Spleen (tissue), 7 donors: ENCODE data around the gene LDB1.

ENCODE experiments used
- POLR2A ChIP-seq, 3 donors: fragments of 450-650 bp; IDR thresholded peaks; one replicate each; pipeline ENCODE4 v1.5.1; 2017; ENCODE audit warnings: antibody characterized with exemption in 3 of 3, mild to moderate bottlenecking in 1 of 3
- POLR2AphosphoS5 ChIP-seq, 3 donors: sonication (generic); formaldehyde crosslinking; IDR thresholded peaks; one replicate each; pipeline ENCODE4 v1.5.1; 2017; ENCODE audit warnings: antibody characterized with exemption in 3 of 3
- TF ChIP-seq, protein P1 (sequence below), 11 experiments: fragments of 200-600 bp in 7 of 11; fragments of 450-650 bp in 4 of 11; sonication (generic) in 4 of 11; IDR thresholded peaks in 8 of 11; conservative IDR thresholded peaks in 3 of 11; 1 replicate in 7 of 11; 2 replicates in 4 of 11; pipeline versions ENCODE4 v1.4.0 to v1.8.0; 2016 to 2021; ENCODE audit warnings: antibody characterized with exemption in 11 of 11, inconsistent platforms in 4 of 11, mild to moderate bottlenecking in 1 of 11
- donor health status: DM: no; HTN: no; CAD: no; lungs with moderate emphysema.
- donor health status: DM: no; HTN: no; CAD: no.
- donor health status: DM: no; HTN: no; CAD: no.

DNA sequence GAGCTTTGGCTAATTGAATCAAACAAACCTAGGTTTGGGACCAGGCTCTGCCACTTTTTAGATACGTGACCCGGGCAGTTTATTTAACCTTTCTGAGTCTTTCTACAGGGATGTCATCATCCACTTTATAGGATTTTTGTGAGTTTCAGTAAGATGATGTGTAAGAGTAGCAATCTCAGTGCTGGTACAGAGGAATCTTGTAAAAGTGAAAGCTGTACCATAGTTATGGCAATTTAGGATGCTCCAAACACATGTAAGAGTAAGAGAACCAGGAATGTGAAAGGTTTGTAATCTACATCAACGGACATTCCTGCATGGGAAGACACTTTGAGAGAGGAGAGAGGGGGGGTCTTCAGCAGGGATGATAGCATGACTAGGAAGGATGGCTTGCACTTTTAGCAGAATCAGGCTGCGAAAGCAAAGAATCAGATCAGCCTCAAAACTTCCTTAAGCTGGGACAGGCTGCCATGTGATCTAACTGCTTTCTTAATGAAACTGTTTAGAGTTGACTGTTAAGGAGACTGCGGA is 33.0 kb upstream of the LDB1 start:
- TF ChIP-seq, protein P1, sequence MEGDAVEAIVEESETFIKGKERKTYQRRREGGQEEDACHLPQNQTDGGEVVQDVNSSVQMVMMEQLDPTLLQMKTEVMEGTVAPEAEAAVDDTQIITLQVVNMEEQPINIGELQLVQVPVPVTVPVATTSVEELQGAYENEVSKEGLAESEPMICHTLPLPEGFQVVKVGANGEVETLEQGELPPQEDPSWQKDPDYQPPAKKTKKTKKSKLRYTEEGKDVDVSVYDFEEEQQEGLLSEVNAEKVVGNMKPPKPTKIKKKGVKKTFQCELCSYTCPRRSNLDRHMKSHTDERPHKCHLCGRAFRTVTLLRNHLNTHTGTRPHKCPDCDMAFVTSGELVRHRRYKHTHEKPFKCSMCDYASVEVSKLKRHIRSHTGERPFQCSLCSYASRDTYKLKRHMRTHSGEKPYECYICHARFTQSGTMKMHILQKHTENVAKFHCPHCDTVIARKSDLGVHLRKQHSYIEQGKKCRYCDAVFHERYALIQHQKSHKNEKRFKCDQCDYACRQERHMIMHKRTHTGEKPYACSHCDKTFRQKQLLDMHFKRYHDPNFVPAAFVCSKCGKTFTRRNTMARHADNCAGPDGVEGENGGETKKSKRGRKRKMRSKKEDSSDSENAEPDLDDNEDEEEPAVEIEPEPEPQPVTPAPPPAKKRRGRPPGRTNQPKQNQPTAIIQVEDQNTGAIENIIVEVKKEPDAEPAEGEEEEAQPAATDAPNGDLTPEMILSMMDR (IDR thresholded peaks at IDR 0.05 in 8 of 11, conservative IDR thresholded peaks at IDR 0.05 in 3 of 11) = no peak
- TF ChIP-seq POLR2AphosphoS5 (IDR thresholded peaks at IDR 0.05) (no peak), POLR2A (IDR thresholded peaks at IDR 0.05) (no peak)
